ENCODE measurements around the gene MRPL20. TPM values are rescaled to one million over a fixed set of nuclear protein-coding genes. Genes with fewer than 3 reads are reported as not detected.
A peak's percentile ranks its signal among the peaks of the same experiment; 100 is the strongest.

MRPL20 gene
- total and polyA plus RNA-seq, 4 donors, result 47.8 to 170 (median 74.0) TPM

GRCh38 chr1:1373815-1374588 lies 33.1 kb downstream of the MRPL20 start:
- Histone ChIP-seq H3K36me3 (ENCODE audit: control insufficient read depth in 4 of 4, insufficient read depth in 3 of 4, low read depth in 1 of 4, low read length in 3 of 4) (peaks cover 0 to 4% (median 0%) of the 10 kb centered on the region in 4 donors), H3K27me3 (ENCODE audit: control insufficient read depth in 4 of 4, insufficient read depth in 4 of 4, low read length in 3 of 4) (no peaks in the 10 kb centered on the region), H3K9me3 (ENCODE audit: control insufficient read depth in 4 of 4, low read length in 3 of 4) (no peaks in the 10 kb centered on the region), H3K27ac (ENCODE audit: low read depth in 1 of 2, low read length in 2 of 2) (peak overlapping the region in 1 of 2 donors; percentile 77), H3K9ac (ENCODE audit: low read depth in 1 of 2, low read length in 2 of 2) (peak overlapping the region in 1 of 2 donors; percentile 94), H3K4me3 (ENCODE audit: low read depth in 1 of 3, low read length in 3 of 3) (peak overlapping the region; percentile 70 to 98 (median 82)), H3K4me1 (ENCODE audit: control insufficient read depth in 4 of 4, insufficient read depth in 4 of 4, low read length in 3 of 4) (peaks cover 7 to 33% (median 28%) of the 10 kb centered on the region in 4 donors)
- TF ChIP-seq HNF4G (IDR thresholded peaks at IDR 0.05), result no peak
- no peak for TF ChIP-seq EGR1 (IDR thresholded peaks at IDR 0.05; ENCODE audit: low read depth in 2 of 2)
- TF ChIP-seq ZBTB33 (IDR thresholded peaks at IDR 0.05), result no peak
- no peak for TF ChIP-seq TAF1 (conservative IDR thresholded peaks at IDR 0.05)
- TF ChIP-seq HNF4A (conservative IDR thresholded peaks at IDR 0.05), result no peak
- TF ChIP-seq REST (IDR thresholded peaks at IDR 0.05), result no peak
- TF ChIP-seq NR2F2 (IDR thresholded peaks at IDR 0.05), result no peak
- DNase-seq (ENCODE audit: low spot score), result no peak
- WGBS, result 50% methylated on average over 52 of the region's 52 CpGs

GRCh38 chr1:1373051-1373814 lies 33.9 kb downstream of the MRPL20 start:
- Histone ChIP-seq H3K9me3 (ENCODE audit: control insufficient read depth in 4 of 4, low read length in 3 of 4) (no peaks in the 10 kb centered on the region), H3K4me1 (ENCODE audit: control insufficient read depth in 4 of 4, insufficient read depth in 4 of 4, low read length in 3 of 4) (peaks cover 7 to 33% (median 28%) of the 10 kb centered on the region in 4 donors), H3K9ac (ENCODE audit: low read depth in 1 of 2, low read length in 2 of 2) (no peak overlapping the region), H3K27me3 (ENCODE audit: control insufficient read depth in 4 of 4, insufficient read depth in 4 of 4, low read length in 3 of 4) (no peaks in the 10 kb centered on the region), H3K4me3 (ENCODE audit: low read depth in 1 of 3, low read length in 3 of 3) (no peak overlapping the region), H3K36me3 (ENCODE audit: control insufficient read depth in 4 of 4, insufficient read depth in 3 of 4, low read depth in 1 of 4, low read length in 3 of 4) (peaks cover 0 to 4% (median 0%) of the 10 kb centered on the region in 4 donors), H3K27ac (ENCODE audit: low read depth in 1 of 2, low read length in 2 of 2) (no peak overlapping the region)
- no peak for DNase-seq (ENCODE audit: low spot score)
- TF ChIP-seq JUND (IDR thresholded peaks at IDR 0.05) (no peak), RXRA (IDR thresholded peaks at IDR 0.05) (no peak), GABPA (IDR thresholded peaks at IDR 0.05 in 1 of 2, conservative IDR thresholded peaks at IDR 0.05 in 1 of 2) (no peak), NR2F2 (IDR thresholded peaks at IDR 0.05) (no peak), HNF4A (conservative IDR thresholded peaks at IDR 0.05) (no peak), HNF4G (IDR thresholded peaks at IDR 0.05) (no peak), ATF3 (IDR thresholded peaks at IDR 0.05) (no peak), EGR1 (IDR thresholded peaks at IDR 0.05; ENCODE audit: low read depth in 2 of 2) (no peak), ZBTB33 (IDR thresholded peaks at IDR 0.05) (no peak), MAX (IDR thresholded peaks at IDR 0.05) (no peak), FOXA1 (IDR thresholded peaks at IDR 0.05) (no peak), CTCF (IDR thresholded peaks at IDR 0.05; ENCODE audit: low read depth, low read length, missing input control) (no peak)
- 86% methylated on average over 26 of the region's 26 CpGs for WGBS

Data from liver (tissue), 9 donors.